GM12874 (cell line): Measurements from ENCODE around the gene TMA7B.

Experiments used
- TF ChIP-seq, protein P1 (sequence below): IDR thresholded peaks from 2 replicates; pipeline ENCODE4 v1.5.1; 2011; ENCODE audit warnings: low read depth, mild to moderate bottlenecking, control low read depth, low read length, moderate library complexity; ENCODE audit not compliant: insufficient read depth

Gene TMA7B

DNA sequence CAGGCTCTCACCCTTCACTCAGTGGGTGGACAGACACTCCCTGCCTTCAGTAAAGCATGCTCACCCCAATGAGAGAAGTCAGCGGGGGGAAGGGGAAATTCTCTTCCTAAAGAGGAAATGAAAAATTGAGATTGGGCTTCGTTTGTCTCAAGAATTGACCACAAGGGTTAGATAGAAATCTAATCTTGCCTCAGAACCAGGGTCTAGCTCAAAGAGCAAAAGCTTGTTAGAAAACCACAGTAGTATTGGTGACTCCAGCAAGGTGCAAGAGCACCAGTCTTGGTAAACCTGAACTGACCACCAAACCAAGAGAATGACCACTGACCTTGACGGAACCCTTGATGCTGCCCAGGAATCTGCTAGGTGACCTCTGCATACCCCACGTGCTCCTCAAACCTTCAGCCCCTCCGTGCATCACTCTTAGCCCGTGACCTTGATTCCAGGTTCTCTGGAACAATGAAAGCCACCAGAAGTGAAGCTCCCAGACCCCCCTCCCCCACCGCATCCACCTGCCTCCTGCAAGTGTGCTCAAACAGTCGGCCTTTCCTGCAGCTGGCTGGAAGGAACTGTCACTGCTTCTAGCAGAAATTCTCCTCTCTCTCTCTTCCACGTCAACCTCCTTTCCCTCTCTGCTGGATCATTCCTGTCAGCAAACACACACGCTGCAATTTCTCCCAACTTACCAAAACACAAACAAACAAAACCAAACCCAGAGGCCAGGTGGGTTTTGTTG is 3.1 kb upstream of the TMA7B start:
- TF ChIP-seq, protein P1, sequence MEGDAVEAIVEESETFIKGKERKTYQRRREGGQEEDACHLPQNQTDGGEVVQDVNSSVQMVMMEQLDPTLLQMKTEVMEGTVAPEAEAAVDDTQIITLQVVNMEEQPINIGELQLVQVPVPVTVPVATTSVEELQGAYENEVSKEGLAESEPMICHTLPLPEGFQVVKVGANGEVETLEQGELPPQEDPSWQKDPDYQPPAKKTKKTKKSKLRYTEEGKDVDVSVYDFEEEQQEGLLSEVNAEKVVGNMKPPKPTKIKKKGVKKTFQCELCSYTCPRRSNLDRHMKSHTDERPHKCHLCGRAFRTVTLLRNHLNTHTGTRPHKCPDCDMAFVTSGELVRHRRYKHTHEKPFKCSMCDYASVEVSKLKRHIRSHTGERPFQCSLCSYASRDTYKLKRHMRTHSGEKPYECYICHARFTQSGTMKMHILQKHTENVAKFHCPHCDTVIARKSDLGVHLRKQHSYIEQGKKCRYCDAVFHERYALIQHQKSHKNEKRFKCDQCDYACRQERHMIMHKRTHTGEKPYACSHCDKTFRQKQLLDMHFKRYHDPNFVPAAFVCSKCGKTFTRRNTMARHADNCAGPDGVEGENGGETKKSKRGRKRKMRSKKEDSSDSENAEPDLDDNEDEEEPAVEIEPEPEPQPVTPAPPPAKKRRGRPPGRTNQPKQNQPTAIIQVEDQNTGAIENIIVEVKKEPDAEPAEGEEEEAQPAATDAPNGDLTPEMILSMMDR = no peak

DNA sequence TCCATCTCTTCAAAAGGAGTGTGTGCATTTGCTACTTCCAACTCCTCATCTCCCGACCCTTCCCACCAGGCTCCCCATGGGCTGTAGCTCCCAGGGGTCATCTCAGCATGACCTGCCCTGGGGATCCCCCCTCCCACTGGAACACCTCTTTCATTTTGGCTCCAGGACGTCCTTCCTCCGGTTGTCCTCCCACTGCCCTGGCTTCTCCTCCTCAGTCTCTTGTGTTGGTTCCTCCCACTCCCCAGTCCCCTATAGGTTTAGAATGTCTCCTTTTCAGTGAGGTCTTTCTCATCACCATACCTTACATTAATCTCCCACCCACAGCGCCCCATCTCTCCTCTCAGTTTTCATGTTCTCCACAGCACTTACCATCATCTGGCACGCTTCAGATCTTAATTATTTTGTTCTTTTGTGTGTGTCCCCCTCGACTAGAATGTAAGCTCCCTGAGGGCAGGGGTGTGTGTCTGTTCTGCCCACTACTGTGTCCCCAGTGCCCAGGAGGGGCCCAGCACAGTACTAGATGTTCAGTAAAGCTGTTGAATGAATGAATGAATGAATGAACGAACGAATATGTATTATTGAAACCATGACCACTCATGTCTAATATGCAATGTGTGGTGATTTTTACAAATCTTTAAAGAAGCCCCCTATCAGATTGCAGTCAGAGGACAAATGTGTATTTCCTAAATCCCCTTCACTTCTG is 2.0 kb upstream of the TMA7B start:
- TF ChIP-seq, protein P1 = no peak

DNA sequence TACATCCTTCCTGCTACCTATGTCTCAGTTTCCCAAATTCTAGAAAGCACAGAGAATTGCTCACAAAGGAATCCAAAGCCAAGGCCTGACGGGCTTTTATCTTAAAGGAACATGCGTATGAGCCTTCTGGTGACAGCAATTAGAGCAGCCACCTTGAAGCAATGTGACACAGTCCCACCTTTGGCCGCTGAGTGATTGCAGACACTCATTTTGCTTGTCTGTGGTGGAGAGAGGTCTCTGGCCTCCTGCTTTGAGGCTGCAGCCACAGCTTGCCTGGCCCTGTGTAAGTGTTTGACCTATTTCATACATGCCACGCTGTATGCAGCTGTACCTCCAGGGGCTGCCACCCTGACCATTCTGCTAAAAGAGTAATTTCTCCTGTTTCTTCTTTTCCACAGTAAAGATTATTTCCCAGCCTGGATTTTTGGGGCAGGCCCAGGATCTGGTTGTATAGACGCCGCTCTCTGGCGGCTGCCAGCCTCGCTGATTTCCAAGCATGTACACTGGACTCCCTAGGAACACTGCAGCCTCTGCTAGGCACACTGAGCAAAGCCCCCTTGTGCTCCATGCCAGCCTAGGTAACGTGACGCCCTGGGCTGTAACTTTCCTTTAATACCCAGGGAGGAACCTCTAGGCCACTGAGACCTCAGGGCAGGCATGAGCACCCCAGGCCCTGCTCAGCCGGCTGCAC is 1.1 kb upstream of the TMA7B start:
- TF ChIP-seq, protein P1 = no peak

DNA sequence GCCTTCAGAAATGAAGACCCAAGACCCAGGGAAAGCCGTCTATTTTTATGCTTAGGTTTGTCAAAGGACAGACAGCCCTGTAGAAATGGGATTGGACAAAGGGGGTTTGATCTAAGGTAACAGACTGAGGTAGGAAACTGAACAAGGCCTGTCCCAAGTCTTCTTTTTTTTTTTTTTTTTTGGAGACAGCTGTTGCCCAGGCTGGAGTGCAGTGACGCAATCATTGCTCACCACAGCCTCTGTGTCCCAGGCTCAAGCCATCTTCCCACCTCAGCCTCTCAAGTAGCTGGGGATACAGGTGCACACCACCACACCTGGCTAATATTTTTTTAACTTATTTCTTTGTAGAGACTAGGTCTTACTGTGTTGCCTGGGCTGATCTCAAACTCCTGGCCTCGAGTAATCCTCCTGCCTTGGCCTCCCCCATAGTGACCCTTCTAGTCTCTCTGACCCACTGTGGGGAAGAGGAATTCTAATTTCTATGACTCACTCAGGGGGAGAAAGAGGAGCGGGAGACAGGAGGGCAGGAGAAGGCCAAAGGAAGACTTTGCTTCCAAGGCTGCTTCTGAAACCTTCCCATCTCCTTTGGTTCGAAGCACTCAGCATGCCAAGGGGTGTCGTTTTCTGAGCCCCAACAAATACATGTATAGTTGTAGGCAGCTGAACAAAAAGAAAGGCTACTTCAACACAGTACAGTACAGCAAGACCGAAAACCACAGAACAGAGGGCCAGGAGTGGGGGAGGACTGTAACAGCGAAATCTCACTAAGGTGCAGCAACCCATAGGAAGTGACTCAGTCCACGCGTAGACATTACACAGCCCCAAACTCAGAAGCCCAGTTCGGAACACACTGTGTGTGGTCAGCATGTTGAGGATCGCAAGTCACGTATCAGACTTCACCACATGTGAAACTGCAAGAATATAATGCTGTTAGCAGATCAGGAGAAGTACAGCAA is 872 bp downstream of the TMA7B start:
- TF ChIP-seq, protein P1 = no peak

DNA sequence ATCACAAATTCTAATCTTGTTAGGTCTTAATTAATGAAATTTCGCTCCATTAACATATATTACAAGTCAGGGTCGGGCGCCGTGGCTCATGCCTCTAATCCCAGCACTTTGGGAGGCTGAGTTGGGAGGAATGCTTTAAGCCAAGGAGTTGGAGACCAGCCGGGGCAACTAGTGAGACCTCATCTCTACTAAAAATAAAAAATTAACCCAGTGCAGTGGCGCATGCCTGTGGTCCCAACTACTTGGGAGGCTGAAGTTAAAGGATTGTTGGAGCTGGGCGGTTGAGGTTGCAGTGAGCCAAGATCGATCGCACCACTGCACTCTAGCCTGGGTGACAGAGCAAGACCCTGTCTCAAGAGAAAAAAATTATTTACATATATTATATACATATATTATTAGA is 1.9 kb downstream of the TMA7B start:
- TF ChIP-seq, protein P1 = no peak

DNA sequence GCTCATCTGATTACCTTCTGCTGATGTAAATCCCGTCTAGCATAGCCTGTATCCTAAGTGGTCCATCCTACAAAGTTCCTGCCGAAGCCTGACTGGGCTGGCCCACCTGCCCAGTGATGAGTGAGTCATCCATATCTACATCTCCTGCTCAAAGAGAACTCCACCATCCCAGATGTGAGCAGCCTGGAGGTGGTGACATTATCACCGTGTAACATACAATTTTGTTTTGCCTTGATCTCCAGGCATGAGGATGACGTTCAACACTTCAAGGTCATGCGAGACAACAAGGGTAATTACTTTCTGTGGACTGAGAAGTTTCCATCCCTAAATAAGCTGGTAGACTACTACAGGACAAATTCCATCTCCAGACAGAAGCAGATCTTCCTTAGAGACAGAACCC is 5.6 kb downstream of the TMA7B start:
- TF ChIP-seq, protein P1 = no peak

DNA sequence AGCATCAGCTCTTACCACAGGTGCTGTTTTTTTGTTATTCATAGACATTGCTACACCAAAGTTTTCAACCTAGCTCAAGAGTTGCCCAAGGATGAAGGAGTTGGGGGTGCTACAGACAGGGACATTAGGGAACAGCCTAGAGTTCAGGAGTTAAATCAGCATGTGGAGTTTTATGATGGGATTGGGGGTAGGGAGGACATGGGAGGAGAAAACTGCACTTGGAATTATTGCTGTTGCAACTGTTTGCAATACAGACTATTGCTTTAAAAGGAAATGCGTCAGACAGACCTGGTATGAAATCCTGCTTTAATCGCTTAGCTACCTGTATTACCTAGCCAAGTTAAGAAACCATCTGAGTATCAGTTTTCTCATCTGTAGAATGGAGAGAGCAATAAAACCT is 6.3 kb downstream of the TMA7B start:
- TF ChIP-seq, protein P1 = no peak
